HEK293 (cell line): ENCODE results near the gene PTPRR.

Experiments
- EGR2 ChIP-seq: fragments of 450-650 bp; formaldehyde crosslinking; IDR thresholded peaks from 2 replicates; pipeline ENCODE4 v1.5.1; 2016; ENCODE audit warnings: low read depth, missing biosample characterization, missing genetic modification characterization
- RBAK ChIP-seq: fragments of 450-650 bp; formaldehyde crosslinking; IDR thresholded peaks from 2 replicates; pipeline ENCODE4 v1.5.1; 2016; ENCODE audit warnings: missing biosample characterization, missing genetic modification characterization
- ZBTB8A ChIP-seq: fragments of 450-650 bp; formaldehyde crosslinking; IDR thresholded peaks from 2 replicates; pipeline ENCODE4 v1.5.1; 2016; ENCODE audit warnings: missing biosample characterization, missing genetic modification characterization
- ZNF10 ChIP-seq: fragments of 450-650 bp; formaldehyde crosslinking; IDR thresholded peaks from 2 replicates; pipeline ENCODE4 v1.5.1; 2017; ENCODE audit warnings: missing biosample characterization, missing genetic modification characterization
- ZNF266 ChIP-seq: fragments of 450-650 bp; formaldehyde crosslinking; IDR thresholded peaks from 2 replicates; pipeline ENCODE4 v1.5.1; 2016; ENCODE audit warnings: missing biosample characterization, missing genetic modification characterization, low read depth
- ZNF274 ChIP-seq, 2 experiments: fragments of 200-500 bp in 1 of 2; fragments of 450-650 bp in 1 of 2; sonication (Bioruptor generic) in 1 of 2; formaldehyde crosslinking in 1 of 2; IDR thresholded peaks; 2 replicates each; pipeline versions ENCODE4 v1.5.1 to v1.6.1; 2014 to 2016; ENCODE audit warnings: borderline replicate concordance in 1 of 2, inconsistent platforms in 1 of 2, low read length in 1 of 2, missing biosample characterization in 1 of 2, missing genetic modification characterization in 1 of 2
- ZNF549 ChIP-seq: fragments of 450-650 bp; IDR thresholded peaks from 2 replicates; pipeline ENCODE4 v1.5.1; 2018; ENCODE audit warnings: missing biosample characterization, missing genetic modification characterization, mild to moderate bottlenecking, inconsistent platforms, moderate library complexity
- ZNF621 ChIP-seq: fragments of 450-650 bp; formaldehyde crosslinking; IDR thresholded peaks from 2 replicates; pipeline ENCODE4 v1.5.1; 2017; ENCODE audit warnings: missing biosample characterization, missing genetic modification characterization
- ZNF670 ChIP-seq: fragments of 450-650 bp; formaldehyde crosslinking; IDR thresholded peaks from 2 replicates; pipeline ENCODE4 v1.5.1; 2016; ENCODE audit warnings: missing biosample characterization, missing genetic modification characterization, low read depth
- ZSCAN23 ChIP-seq: fragments of 450-650 bp; formaldehyde crosslinking; IDR thresholded peaks from 2 replicates; pipeline ENCODE4 v1.5.1; 2016; ENCODE audit warnings: missing biosample characterization, missing genetic modification characterization
- TF ChIP-seq, protein P1 (sequence below): fragments of 450-650 bp; formaldehyde crosslinking; IDR thresholded peaks from 2 replicates; pipeline ENCODE4 v1.5.1; 2016; ENCODE audit warnings: missing biosample characterization, missing genetic modification characterization
- TF ChIP-seq, protein P2 (sequence below): IDR thresholded peaks from 2 replicates; pipeline ENCODE4 v1.6.1; 2011; ENCODE audit warnings: mild to moderate bottlenecking, low read depth, low read length, borderline replicate concordance

DNA sequence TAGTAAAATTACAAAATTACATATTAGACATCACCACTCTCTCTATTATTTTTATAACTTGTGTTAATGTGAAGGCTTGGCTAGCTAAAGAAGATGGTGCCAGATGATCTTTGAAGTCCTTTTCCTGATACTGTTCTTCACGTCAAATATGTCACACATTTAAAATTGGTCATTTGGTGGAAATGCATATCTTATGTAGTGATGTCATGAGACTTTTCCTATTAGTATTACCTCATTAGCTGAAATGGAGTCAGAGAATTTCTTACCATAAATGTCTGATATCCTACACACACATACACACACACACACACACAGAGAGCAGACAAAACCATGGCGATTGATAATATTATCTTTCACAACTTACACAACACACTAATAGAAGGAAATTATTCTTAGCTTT is 158.5 kb downstream of the PTPRR start:
- TF ChIP-seq ZNF10 (tag by site-specific recombination) (no peak), RBAK (tag by site-specific recombination) (no peak), ZNF274 (IDR thresholded peaks at IDR 0.05; ENCODE audit: low read length) (no peak), ZNF274 (tag by site-specific recombination; IDR thresholded peaks at IDR 0.05; ENCODE audit: borderline replicate concordance) (no peak), ZNF670 (tag by site-specific recombination) (no peak), ZNF266 (no peak), EGR2 (no peak), ZSCAN23 (tag by site-specific recombination) (no peak), ZNF549 (tag by site-specific recombination) (no peak), ZNF621 (tag by site-specific recombination) (no peak), ZBTB8A (tag by site-specific recombination) (no peak)
- TF ChIP-seq, protein P1, sequence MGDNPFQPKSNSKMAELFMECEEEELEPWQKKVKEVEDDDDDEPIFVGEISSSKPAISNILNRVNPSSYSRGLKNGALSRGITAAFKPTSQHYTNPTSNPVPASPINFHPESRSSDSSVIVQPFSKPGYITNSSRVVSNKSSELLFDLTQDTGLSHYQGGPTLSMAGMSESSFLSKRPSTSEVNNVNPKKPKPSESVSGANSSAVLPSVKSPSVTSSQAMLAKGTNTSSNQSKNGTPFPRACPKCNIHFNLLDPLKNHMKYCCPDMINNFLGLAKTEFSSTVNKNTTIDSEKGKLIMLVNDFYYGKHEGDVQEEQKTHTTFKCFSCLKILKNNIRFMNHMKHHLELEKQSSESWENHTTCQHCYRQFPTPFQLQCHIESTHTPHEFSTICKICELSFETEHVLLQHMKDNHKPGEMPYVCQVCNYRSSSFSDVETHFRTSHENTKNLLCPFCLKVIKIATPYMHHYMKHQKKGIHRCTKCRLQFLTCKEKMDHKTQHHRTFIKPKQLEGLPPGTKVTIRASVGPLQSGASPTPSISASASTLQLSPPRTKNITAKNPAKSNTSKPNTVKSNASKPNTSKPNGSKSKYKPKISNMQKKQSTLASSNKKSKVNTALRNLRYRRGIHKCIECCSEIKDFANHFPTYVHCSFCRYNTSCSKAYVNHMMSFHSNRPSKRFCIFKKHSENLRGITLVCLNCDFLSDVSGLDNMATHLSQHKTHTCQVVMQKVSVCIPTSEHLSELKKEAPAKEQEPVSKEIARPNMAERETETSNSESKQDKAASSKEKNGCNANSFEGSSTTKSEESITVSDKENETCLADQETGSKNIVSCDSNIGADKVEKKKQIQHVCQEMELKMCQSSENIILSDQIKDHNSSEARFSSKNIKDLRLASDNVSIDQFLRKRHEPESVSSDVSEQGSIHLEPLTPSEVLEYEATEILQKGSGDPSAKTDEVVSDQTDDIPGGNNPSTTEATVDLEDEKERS: no peak
- TF ChIP-seq, protein P2, sequence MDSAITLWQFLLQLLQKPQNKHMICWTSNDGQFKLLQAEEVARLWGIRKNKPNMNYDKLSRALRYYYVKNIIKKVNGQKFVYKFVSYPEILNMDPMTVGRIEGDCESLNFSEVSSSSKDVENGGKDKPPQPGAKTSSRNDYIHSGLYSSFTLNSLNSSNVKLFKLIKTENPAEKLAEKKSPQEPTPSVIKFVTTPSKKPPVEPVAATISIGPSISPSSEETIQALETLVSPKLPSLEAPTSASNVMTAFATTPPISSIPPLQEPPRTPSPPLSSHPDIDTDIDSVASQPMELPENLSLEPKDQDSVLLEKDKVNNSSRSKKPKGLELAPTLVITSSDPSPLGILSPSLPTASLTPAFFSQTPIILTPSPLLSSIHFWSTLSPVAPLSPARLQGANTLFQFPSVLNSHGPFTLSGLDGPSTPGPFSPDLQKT: no peak
